ENCODE results near the gene FN1. TPM values are rescaled to one million over a fixed set of nuclear protein-coding genes. Genes with fewer than 3 reads are reported as not detected.

Gene FN1
- total RNA-seq, 1 experiment from 2014 or later, result 133 TPM

GRCh38 chr2:215390550-215390913, 45.3 kb downstream of the FN1 start:
- TF ChIP-seq CTCF (IDR thresholded peaks at IDR 0.05; ENCODE audit: unreplicated experiment), result no peak
- Mint-ChIP-seq H3K27me3 (ENCODE audit: unreplicated experiment) (no peaks in the 10 kb centered on the region), H3K9me3 (ENCODE audit: low read depth, unreplicated experiment) (no peaks in the 10 kb centered on the region), H3K4me1 (ENCODE audit: low read depth, unreplicated experiment) (peaks cover 10% of the 10 kb centered on the region), H3K27ac (ENCODE audit: unreplicated experiment) (no peak overlapping the region), H3K36me3 (ENCODE audit: insufficient read depth, unreplicated experiment) (peaks cover 14% of the 10 kb centered on the region), H3K4me3 (ENCODE audit: low read depth, unreplicated experiment) (no peak overlapping the region)
- CTCF ChIA-PET, result interaction anchor here (0.6 kb wide), 1 partner anchor 36 kb away, joined by 3 read pairs; no protein-coding TSS in a partner anchor
- no TSS peak for BruUV-seq (replicated peaks)
- intact Hi-C loops (cut with micrococcal nuclease; ENCODE audit: unreplicated experiment), result no loop called here
- DNase-seq, result no peak

GRCh38 chr2:215388002-215388728, 47.7 kb downstream of the FN1 start:
- Mint-ChIP-seq H3K9me3 (ENCODE audit: low read depth, unreplicated experiment) (no peaks in the 10 kb centered on the region), H3K4me3 (ENCODE audit: low read depth, unreplicated experiment) (no peak overlapping the region), H3K36me3 (ENCODE audit: insufficient read depth, unreplicated experiment) (peaks cover 14% of the 10 kb centered on the region), H3K27ac (ENCODE audit: unreplicated experiment) (no peak overlapping the region), H3K27me3 (ENCODE audit: unreplicated experiment) (no peaks in the 10 kb centered on the region), H3K4me1 (ENCODE audit: low read depth, unreplicated experiment) (peaks cover 10% of the 10 kb centered on the region)
- intact Hi-C loops (cut with micrococcal nuclease; ENCODE audit: unreplicated experiment), result no loop called here
- no peak for TF ChIP-seq CTCF (IDR thresholded peaks at IDR 0.05; ENCODE audit: unreplicated experiment)
- DNase-seq, result no peak
- BruUV-seq (replicated peaks), result no TSS peak
- CTCF ChIA-PET, result no interaction called here

GRCh38 chr2:215386566-215386965, 49.3 kb downstream of the FN1 start:
- DNase-seq, result no peak
- Mint-ChIP-seq H3K4me1 (ENCODE audit: low read depth, unreplicated experiment) (peaks cover 6% of the 10 kb centered on the region), H3K4me3 (ENCODE audit: low read depth, unreplicated experiment) (no peak overlapping the region), H3K27ac (ENCODE audit: unreplicated experiment) (no peak overlapping the region), H3K27me3 (ENCODE audit: unreplicated experiment) (no peaks in the 10 kb centered on the region), H3K9me3 (ENCODE audit: low read depth, unreplicated experiment) (no peaks in the 10 kb centered on the region), H3K36me3 (ENCODE audit: insufficient read depth, unreplicated experiment) (peaks cover 12% of the 10 kb centered on the region)
- no peak for TF ChIP-seq CTCF (IDR thresholded peaks at IDR 0.05; ENCODE audit: unreplicated experiment)
- no TSS peak for BruUV-seq (replicated peaks)
- intact Hi-C loops (cut with micrococcal nuclease; ENCODE audit: unreplicated experiment), result no loop called here
- CTCF ChIA-PET, result interaction anchor here (0.6 kb wide), 1 partner anchor 38 kb away, joined by 5 read pairs; no protein-coding TSS in a partner anchor

- DNase-seq, result no peak
- TF ChIP-seq CTCF (IDR thresholded peaks at IDR 0.05; ENCODE audit: unreplicated experiment), result no peak
- no peaks in the 10 kb centered on the region for H3K36me3 Mint-ChIP-seq (ENCODE audit: insufficient read depth, unreplicated experiment)
- intact Hi-C loops (cut with micrococcal nuclease; ENCODE audit: unreplicated experiment), result no loop called here
- no peaks in the 10 kb centered on the region for H3K4me1 Mint-ChIP-seq (ENCODE audit: low read depth, unreplicated experiment)
- BruUV-seq (replicated peaks), result no TSS peak
- no peaks in the 10 kb centered on the region for H3K9me3 Mint-ChIP-seq (ENCODE audit: low read depth, unreplicated experiment)
- no peak overlapping the region for H3K4me3 Mint-ChIP-seq (ENCODE audit: low read depth, unreplicated experiment)
- CTCF ChIA-PET, result no interaction called here
- H3K27ac Mint-ChIP-seq (ENCODE audit: unreplicated experiment), result no peak overlapping the region
- H3K27me3 Mint-ChIP-seq (ENCODE audit: unreplicated experiment), result no peaks in the 10 kb centered on the region
Observed at GRCh38 chr2:215384710-215385109, 51.2 kb downstream of the FN1 start.
